GM12878 (cell line): Measurements from ENCODE around the gene MTRR.

Source experiments
- ATF7 ChIP-seq: fragments of 450-650 bp; IDR thresholded peaks from 2 replicates; pipeline ENCODE4 v1.6.1; 2016; ENCODE audit warnings: low read depth, mild to moderate bottlenecking
- BACH1 ChIP-seq: fragments of 450-650 bp; IDR thresholded peaks from 2 replicates; pipeline ENCODE4 v1.6.1; 2017; ENCODE audit warnings: mild to moderate bottlenecking, borderline replicate concordance
- CBX5 ChIP-seq: sonication (generic); IDR thresholded peaks from 2 replicates; pipeline ENCODE4 v1.6.1; 2016; ENCODE audit warnings: low read depth, moderate library complexity, mild to moderate bottlenecking, inconsistent platforms
- EED ChIP-seq: sonication (generic); IDR thresholded peaks from 2 replicates; pipeline ENCODE4 v1.6.1; 2016; ENCODE audit warnings: antibody characterized with exemption, low read depth
- HDAC2 ChIP-seq: fragments of 200-600 bp; sonication (generic); IDR thresholded peaks from 2 replicates; pipeline ENCODE4 v1.6.1; 2017
- NFIC ChIP-seq: IDR thresholded peaks from 2 replicates; pipeline ENCODE4 v1.6.1; 2012; ENCODE audit warnings: low read depth, mild to moderate bottlenecking, inconsistent platforms, low read length, moderate library complexity
- PML ChIP-seq: IDR thresholded peaks from 2 replicates; pipeline ENCODE4 v1.6.1; 2012; ENCODE audit warnings: low read length, inconsistent platforms
- RB1 ChIP-seq: fragments of 450-650 bp; formaldehyde crosslinking; IDR thresholded peaks from 2 replicates; pipeline ENCODE4 v1.6.1; 2017; ENCODE audit warnings: mild to moderate bottlenecking, borderline replicate concordance
- TAF1 ChIP-seq: IDR thresholded peaks from 2 replicates; pipeline ENCODE4 v1.6.1; 2011; ENCODE audit warnings: mild to moderate bottlenecking, low read depth, low read length, borderline replicate concordance
- ZNF207 ChIP-seq: fragments of 450-650 bp; IDR thresholded peaks from 2 replicates; pipeline ENCODE4 v1.6.1; 2014; ENCODE audit warnings: antibody characterized with exemption, mild to moderate bottlenecking, borderline replicate concordance
- TF ChIP-seq, protein P1 (sequence below): IDR thresholded peaks from 2 replicates; pipeline ENCODE4 v1.6.1; 2011; ENCODE audit warnings: mild to moderate bottlenecking, low read depth, low read length, moderate library complexity; ENCODE audit not compliant: insufficient replicate concordance
- TF ChIP-seq, protein P2 (sequence below): IDR thresholded peaks from 2 replicates; pipeline ENCODE4 v1.6.1; 2011; ENCODE audit warnings: low read depth, low read length, improper control_type of control experiment, borderline replicate concordance
- TF ChIP-seq, protein P3 (sequence below), 3 experiments: IDR thresholded peaks in 2 of 3; conservative IDR thresholded peaks in 1 of 3; 2 replicates each; pipeline ENCODE4 v1.5.1; 2011; ENCODE audit warnings: low read depth in 3 of 3, low read length in 3 of 3, mild to moderate bottlenecking in 3 of 3, control low read depth in 2 of 3, moderate library complexity in 2 of 3, inconsistent platforms in 1 of 3, mixed read lengths in 1 of 3; ENCODE audit not compliant: control insufficient read depth in 2 of 3, insufficient read depth in 1 of 3; ENCODE audit errors: extremely low read depth in 1 of 3

DNA sequence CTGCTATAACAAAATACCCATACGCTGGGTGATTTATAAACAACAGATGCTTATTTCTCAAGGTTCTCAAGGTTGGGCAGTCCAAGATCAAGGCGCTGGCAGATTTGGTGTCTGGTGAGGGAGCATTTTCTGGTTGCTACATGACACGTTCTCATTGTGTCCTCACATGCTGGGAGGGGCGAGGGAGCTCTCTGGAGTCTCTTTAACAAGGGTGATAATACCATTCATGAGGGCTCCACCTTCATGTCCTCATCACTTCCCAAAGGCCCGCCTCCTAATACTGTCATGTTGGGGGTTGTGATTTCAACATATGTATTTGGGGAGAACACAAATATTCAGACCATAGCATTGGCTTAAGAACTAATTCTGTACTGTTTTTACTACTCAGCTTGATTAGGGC is 22.6 kb upstream of the MTRR start:
- no peak for TF ChIP-seq ATF7
- TF ChIP-seq PML: no peak
- TF ChIP-seq CBX5: no peak
- TF ChIP-seq, protein P1, sequence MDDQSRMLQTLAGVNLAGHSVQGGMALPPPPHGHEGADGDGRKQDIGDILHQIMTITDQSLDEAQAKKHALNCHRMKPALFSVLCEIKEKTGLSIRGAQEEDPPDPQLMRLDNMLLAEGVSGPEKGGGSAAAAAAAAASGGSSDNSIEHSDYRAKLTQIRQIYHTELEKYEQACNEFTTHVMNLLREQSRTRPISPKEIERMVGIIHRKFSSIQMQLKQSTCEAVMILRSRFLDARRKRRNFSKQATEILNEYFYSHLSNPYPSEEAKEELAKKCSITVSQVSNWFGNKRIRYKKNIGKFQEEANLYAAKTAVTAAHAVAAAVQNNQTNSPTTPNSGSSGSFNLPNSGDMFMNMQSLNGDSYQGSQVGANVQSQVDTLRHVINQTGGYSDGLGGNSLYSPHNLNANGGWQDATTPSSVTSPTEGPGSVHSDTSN: no peak
- TF ChIP-seq, protein P2, sequence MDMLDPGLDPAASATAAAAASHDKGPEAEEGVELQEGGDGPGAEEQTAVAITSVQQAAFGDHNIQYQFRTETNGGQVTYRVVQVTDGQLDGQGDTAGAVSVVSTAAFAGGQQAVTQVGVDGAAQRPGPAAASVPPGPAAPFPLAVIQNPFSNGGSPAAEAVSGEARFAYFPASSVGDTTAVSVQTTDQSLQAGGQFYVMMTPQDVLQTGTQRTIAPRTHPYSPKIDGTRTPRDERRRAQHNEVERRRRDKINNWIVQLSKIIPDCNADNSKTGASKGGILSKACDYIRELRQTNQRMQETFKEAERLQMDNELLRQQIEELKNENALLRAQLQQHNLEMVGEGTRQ: no peak
- TF ChIP-seq EED: no peak
- TF ChIP-seq, protein P3, sequence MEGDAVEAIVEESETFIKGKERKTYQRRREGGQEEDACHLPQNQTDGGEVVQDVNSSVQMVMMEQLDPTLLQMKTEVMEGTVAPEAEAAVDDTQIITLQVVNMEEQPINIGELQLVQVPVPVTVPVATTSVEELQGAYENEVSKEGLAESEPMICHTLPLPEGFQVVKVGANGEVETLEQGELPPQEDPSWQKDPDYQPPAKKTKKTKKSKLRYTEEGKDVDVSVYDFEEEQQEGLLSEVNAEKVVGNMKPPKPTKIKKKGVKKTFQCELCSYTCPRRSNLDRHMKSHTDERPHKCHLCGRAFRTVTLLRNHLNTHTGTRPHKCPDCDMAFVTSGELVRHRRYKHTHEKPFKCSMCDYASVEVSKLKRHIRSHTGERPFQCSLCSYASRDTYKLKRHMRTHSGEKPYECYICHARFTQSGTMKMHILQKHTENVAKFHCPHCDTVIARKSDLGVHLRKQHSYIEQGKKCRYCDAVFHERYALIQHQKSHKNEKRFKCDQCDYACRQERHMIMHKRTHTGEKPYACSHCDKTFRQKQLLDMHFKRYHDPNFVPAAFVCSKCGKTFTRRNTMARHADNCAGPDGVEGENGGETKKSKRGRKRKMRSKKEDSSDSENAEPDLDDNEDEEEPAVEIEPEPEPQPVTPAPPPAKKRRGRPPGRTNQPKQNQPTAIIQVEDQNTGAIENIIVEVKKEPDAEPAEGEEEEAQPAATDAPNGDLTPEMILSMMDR (IDR thresholded peaks at IDR 0.05 in 2 of 3, conservative IDR thresholded peaks at IDR 0.05 in 1 of 3; ENCODE audit: control insufficient read depth in 2 of 3, extremely low read depth in 1 of 3, insufficient read depth in 1 of 3, low read depth in 3 of 3, low read length in 3 of 3): no peak
- no peak for TF ChIP-seq BACH1
- no peak for TF ChIP-seq ZNF207
- no peak for TF ChIP-seq NFIC
- no peak for TF ChIP-seq HDAC2
- no peak for TF ChIP-seq RB1
- no peak for TF ChIP-seq TAF1
